HTR-8/SVneo (cell line): ENCODE measurements around the gene STOM.
"Not testable (repeated sequence)": the region's sequence is repeated elsewhere in the genome, so short reads cannot be mapped to it uniquely, and the experiment has no call there.

ENCODE experiments used
- DNase-seq: peaks from one replicate; pipeline ENCODE4 v3.0.0; 2011; ENCODE audit warnings: low spot score, mixed read lengths; ENCODE audit not compliant: insufficient read length
- FAIRE-seq: peaks from 2 replicates; lab custom pipeline; 2011; peaks lifted over from hg19 to GRCh38; lab: Jason Lieb, UNC

The STOM gene

DNA sequence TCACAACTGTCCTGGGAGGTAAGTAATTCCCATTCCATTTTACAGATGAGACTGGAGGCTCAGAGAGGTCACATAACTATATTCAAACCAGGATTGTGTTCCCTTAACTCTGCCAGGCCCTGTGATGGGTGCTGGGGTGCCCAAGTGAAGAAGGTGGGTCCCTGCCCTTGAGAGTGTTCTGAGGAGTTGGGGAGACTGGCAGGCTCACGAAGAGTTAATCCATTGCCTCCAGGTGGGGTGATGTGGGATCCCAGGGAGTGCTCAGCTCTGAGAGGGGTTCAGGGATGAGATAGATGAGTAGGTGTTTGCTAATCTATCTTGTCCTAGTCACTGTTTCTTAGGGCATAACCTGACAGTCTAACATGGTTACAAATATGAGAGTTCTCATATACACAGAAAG, 65.3 kb downstream of the STOM start:
- no peak for FAIRE-seq
- no peak for DNase-seq

DNA sequence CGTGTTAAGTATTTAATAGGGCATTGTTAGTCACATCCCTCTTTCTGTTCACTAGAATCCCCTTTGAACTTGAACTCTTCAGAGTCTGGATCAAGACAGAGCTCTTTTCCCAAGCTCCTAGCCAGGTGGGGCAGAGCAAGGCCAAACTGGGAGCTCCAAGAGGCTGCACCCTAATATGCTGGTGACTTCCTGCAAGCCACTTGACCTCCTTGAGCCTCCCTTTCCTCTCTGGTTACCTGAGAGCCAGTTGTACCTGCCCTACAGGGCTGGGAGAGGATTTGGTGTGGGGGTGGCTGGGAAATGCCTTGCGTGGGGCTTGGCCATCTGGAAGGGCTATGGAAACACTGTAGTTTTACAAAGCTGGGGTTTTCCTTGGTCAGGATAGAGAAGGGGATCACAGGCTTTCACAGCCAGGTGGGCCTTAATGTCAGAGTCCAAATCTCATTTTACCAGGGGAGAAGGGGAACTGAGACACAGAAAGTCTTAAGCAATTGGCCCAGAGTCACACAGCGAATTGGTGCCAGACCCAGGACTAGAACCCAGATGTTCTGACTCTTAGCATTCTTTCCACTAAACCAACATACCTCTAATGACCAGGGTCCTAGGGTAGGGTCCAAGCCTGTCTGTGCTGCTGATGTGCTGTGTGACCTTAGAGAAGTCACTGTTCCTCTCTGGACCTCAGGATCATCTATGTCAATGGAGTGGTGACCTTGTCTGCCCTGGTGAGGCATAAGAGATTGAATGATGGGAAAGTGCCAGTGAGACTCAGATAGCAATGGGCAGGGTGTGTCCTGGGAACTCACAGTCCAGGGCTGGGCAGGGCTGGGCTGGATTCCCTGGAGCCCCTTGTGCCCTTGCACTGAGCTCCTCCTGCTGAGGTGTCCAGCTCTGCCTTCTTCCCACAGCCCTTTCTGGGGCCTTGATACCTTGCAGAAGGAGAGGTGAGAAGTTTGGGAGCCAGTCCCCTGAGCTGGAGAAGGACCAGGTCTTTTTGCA, 66.3 kb downstream of the STOM start:
- FAIRE-seq (no peak), DNase-seq (no peak)

DNA sequence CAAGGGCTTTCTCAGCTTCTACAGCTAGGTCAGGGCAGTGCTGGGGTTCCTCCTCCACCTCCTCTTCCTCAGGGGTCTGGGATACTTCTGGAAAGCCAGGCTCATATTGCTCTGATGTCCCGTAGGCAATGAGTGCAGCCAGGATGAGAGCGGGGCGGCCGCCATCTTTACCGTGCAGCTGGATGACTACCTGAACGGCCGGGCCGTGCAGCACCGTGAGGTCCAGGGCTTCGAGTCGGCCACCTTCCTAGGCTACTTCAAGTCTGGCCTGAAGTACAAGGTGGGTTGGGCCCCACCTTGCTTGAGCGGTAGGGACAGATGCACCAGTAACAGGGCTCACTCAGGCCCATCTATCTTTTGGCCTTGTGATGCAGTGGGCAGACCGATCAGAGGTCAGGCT, 67.3 kb downstream of the STOM start:
- no peak for DNase-seq

DNA sequence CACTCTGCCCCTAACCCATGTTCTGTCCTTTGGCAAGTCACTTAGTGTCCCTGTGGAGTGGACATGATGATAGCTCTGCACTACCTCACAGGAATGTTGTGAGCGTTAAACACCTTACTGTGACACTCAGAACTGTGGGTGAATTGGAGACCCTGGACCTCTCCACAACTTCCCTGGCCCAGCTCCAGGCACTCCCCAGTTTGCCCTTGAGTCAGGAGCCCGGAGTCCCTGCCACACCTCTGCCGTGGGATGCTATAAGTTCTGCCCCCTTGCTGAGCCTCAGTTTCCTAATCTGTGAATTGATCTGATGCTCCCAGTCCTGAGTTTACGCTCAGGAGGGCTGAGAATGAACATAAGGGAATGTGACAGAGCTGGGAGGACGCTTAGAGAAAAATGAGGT, 67.7 kb downstream of the STOM start:
- DNase-seq (no peak), FAIRE-seq (no peak)

More for the DNA sequence above, 67.3 kb downstream of the STOM start:
- FAIRE-seq: no peak

DNA sequence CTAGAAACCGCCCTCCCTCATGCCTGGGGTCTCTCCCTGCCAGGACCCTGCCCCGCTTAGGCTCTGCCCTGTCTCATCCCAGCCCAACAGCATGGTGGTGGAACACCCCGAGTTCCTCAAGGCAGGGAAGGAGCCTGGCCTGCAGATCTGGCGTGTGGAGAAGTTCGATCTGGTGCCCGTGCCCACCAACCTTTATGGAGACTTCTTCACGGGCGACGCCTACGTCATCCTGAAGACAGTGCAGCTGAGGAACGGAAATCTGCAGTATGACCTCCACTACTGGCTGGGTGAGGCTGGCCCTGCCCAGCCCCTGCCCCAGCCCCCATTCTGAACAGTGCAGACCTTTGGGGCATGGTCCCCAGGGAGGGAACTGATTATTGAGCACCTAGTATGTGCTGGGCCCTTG, 68.2 kb downstream of the STOM start:
- DNase-seq: no peak
- FAIRE-seq: no peak

DNA sequence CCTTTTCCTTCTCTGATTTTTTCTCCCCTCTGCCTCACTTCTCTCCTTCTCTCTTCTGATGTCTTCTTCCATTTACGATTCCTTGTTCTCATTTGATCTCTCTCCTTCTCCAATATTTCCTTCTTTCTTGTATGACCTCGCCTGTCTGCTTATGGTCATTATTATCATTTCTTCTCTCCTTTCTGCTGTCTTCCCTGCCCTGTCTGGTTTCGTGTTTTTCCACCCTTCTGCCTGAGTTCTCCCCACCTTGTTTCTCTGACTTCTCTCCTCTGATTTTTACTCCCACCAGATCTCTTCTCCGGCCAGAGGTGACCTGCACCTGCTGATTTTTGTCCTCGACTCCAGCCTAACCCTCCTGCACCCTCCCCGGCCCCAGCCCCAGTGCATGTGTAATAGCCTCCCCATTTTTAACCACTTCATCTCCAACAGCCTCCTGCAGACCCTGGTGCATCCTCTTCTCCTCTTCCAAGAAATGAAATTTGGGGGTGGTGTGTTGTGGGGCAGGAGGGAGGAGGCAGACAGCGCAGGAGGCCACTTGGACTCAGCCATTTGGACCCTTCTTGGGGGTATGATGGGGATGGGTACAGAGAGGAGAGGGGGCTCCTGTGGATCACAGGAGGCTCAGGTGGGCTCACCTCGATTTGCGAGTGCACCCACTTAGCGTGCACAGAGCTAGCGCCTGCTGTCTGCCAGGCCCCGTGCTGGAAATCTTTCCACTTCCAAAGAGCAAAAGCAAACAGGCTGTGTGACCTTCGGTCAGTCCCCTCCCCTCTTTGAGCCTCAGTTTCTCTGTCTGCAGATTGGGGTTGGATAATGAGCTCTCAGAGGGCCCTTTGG, 69.5 kb downstream of the STOM start:
- FAIRE-seq (no peak), DNase-seq (no peak)

DNA sequence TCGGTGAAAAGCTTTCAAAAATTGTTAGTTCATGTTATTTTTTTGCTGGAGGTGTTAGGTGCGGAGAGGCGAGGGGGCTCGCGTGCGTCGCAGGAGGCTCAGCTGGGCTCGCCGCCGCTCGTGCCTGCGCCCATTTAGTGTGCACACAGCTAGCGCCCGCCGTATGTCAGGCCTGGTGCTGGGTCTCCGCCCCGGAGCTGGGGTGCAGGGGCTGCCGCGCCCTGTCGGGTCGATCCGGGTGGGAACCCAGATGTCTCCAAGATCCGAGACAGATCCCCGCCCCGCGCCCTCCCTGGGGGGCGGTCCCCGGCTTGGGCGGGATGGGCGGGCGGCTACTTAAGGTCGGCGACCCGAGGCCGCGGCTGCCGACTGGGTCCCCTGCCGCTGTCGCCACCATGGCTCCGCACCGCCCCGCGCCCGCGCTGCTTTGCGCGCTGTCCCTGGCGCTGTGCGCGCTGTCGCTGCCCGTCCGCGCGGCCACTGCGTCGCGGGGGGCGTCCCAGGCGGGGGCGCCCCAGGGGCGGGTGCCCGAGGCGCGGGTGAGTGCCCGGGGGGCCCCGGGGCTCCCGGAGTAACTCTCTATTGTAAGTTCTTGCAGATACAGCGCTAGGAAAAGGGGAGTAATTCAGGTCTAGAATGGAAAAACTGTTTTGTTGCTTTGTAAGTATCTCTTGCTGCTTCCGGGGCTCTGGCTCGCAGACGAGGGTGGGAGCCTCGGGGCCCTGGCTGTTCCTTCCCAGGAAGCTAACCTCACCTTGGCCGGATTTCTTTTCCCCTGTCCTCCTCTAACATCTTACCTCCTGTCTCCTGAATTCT, 70.4 kb downstream of the STOM start:
- FAIRE-seq (no peak), DNase-seq (peak; percentile 34)

DNA sequence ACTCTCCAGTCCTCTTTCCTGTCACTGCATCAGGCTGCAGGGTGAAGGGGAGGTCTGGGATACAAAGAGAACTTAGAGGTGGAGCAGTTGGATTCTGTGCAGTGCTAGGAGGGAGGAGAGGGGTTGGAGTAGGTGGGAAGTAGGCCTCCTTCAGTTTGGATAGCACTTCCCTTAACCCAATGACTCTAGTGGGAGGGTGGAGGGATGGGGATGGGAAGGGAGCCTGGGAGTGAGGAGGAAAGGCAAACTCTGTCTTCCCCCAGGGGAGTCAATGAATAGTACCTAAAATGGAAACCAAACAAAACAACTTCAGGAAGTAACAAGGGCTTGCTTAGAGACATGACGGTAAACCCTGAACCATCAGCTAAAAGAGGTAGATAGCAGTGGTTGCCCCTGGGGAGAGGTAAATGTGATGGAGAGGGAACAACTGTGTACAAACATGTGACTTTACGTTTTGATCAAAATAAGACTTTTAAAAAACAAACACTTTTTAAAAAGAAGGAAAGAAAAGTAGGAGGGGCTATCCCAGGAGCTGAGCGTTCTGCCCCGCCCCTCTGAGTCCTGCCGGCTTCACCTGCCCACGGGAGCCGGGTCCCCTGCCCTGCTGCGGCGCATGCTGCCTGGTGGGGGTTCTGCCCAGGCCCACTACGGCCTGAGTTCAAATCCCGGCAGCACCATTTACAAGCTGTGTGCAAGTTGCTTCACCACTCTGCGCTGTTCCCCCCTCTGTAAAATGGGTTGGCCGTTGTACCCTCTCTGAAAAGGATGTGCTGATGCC, 71.2 kb downstream of the STOM start:
- no peak for FAIRE-seq

DNA sequence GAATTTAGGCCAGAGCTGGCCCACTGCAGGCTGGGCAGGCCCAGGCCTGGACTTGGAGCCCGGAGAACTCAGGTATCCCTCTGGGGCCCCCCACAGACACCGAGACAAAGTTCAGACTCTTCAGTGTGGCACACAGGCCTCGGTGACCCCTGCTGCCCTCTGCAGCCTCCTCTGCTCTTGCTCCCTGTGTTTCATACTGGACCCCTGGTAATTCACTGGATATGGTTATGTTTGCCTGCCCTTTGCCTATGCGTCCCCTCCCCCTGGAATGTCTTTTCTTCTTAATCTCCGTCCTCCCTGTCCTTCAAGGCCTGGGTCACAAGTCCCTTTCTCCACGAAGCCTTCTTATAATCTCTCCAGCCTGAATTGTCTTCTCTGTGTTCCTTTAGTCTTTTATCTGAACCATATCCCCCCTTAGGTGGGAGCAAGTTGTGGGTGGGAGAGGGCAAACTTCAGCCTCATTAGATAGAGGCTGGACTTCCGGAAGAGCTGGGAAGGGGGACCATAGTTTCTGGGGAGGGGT, 72.0 kb downstream of the STOM start:
- DNase-seq (no peak), FAIRE-seq (no peak)

More for the DNA sequence above, 71.2 kb downstream of the STOM start:
- no peak for DNase-seq

DNA sequence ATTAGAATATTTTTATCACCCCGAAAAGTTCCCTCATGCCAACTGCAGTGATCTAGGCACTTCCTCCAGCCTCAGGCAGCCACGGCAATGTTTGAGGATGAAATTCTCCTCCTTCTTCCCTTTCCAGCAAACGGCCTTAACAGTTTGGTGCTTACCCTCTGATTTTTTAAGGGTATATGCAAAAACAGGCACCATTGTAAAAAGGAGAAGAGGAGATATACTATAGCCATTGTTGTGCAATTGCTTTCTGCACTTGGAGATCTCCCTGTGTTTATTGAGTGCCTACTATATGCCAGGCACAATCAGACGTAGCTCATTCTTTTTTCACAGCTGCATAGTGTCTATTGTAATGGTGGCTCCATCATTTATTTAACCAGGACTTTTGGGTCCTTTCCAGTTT, 72.7 kb downstream of the STOM start:
- FAIRE-seq (no peak), DNase-seq (no peak)

DNA sequence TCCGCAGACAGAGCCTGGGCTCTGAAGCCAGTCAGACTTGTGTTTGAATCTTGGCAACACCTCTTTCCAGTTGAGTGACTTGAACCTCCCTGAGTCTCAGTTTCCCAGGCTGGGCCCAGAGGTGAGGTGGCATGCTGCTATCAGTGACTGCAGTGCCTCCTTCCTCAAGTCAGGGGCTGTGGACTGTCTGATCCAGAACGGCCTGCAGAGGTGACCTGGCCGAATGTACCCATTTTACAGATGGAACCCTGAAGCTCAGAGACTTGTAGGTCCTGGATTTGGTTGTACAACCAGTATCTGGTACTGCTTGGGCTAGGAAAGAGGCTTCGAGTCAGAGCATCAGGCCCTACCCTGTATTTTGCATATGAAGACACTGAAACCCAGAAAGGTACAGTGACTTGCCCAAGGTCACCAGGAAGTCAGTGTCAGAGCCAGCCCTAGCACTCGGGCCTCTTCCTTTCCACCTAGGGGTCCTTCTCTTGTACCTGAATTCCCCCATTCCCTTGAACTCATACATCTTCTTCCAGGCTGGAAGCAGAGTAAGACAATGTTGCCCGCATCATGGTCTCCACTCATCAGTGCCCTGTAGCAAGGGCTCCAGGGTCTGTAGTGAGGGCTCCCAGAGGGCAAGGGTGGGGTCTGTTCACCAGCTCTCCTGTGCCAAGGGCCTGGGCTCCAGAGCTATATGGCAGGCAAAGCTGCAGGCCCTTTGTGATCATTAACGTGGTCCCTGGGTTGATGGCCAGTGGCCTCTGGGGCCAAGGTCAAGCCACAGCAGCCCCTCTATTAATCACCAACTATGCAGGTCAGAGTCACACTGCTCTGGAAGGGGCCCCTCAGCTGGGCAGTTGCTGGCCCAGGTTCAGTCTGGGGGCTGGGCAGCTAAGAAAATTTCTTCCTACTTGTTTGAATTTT, 73.6 kb downstream of the STOM start:
- no peak for FAIRE-seq
- no peak for DNase-seq

DNA sequence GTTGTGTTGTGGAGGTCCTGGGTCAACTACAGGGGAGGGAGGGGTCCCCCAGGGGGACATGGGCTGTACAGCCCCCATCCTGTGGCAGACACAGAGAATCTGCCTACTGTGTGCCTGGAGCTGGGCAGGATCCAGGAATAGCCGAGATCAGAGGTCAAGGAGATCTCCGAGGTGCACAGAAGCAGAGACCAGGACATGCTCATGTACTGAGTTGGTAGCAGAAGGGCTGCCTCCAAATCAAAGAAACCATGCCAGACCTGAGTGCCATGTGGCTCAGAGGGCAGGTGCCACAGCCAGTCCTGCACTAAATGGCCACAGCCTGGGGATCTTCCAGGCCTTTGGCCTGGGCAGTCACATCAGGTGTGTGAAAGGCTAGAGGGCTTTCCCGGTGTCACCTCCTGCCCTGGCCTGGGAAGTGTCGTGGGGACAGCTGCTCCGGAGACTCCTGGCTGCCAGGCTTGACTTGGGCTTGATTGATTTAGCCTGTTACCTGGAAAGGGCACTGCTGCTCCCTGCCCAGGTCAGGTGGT, 74.3 kb downstream of the STOM start:
- no peak for DNase-seq
- FAIRE-seq: no peak

DNA sequence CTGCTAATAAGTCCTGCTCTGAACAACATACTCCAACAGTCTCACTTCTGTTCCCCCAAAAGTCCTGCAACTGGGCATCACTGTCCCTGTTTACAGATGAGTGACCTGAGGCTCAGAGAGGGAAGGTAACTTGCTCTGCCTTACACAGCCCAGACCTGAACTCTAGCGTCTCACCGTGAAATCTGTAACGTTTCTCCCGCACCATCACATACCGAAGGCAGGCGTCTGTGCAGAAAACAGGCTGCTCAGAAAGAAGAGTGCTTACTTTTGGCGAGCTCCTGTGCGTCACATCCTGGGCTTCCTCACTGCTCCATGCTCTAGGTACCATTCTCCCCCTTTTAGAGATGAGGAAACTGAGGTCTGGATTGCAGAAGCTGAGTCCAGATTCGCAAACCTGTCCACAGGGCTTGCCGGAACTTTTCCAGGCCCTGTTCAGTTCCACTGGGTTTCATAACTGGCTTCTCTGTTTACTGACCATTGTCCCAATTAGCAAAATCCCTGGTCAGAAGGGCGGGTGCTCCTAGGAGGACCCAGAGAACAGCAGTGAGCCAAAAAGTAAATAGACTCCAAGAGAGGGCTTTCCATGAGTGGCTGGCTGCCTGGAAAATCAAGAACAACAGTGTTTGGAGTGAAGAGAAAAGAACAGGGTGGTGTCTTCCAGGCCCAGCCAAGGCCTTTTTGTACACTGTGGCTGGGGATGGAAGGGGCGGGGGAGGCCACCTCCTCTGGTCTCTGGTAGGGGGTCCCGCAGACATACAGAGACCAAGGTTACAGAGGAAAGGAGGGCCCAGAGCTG, 75.0 kb downstream of the STOM start:
- FAIRE-seq (no peak), DNase-seq (no peak)

DNA sequence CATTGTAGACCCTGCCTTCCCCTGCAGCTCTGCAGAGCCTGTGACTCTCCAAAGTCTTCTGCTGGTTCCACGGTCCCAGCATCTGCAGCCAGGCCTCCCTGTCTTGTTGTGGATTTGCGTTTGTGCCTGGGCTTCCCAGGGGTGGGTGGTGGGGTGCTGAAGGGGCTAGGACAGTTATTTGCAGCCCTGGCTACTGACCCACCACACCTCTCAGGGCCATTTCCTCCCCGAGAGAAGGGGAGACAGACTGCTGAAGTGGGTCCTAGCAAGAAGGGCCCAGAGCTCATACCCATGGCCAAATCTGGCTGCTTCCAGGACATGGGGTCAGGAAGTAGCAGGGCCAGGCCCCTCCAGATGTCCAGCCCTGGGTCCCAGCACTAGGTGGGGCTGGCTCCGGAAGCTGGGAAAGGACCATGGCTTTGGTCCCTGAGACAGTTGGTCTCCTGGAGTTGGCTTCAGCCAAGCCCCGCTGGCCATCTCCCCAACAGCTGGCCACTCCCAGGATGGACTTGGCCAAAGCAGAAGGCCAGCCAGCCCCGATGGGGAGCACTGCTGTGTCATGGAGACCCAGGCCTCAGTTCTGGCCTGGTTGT, 75.8 kb downstream of the STOM start:
- DNase-seq (no peak), FAIRE-seq (no peak)

DNA sequence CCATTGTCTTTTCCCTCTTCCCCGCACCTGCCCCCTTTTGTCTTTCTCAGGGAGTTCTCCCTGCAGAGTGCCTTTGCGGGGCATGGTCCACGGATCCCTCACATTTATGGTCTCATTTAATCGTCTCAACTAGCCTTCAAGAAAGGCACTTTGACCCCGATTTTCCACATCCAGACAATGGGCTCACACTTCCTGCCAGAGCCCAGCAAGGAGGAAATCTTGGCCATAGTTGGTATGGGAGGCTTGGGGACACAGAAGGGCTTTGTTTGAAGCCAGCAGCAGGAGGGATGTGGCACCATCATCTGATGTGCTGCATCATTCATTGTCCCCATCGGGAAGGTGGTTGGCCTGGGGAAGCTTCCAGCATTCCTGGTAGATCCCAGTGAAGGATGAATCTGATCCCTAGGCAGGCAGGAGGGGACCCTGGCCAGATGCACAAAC, 77.2 kb downstream of the STOM start:
- FAIRE-seq (no peak), DNase-seq (no peak)

DNA sequence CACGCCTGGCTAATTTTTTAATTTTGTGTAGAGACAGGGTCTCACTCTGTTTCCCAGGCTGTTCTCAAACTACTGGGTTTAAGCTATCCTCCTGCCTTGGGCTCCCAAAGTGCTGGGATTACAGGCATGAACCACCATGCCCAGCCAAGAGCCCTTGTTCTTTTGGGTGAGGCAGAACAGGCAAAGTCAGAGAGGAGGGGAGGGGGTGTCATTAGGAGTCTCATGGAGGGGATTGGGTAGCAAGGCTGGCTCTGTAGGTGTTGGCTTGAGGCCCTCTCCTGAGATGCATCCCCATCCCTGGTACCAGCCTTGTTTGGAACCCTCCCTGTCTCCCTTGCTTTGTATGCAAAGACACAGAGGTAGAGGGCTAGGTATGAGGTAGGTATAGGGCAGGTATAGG, 78.0 kb downstream of the STOM start:
- no peak for DNase-seq
- no peak for FAIRE-seq

DNA sequence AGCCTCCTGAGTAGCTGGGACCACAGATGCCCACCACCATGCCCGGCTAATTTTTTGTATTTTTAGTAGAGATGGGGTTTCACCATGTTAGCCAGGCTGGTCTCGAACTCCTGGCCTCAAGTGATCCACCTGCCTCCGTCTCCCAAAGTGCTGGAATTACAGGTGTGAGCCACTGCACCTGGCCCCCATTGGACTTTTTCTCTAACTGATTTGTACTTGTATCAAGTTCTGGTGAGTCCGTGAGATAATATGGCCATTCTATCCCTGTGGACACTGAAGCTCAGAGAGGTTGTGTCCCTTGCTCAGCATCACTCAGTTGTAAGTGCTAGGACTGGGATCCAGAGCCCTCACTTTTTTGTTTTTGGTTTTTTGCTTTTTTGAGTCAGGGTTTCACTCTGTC, 78.5 kb downstream of the STOM start:
- FAIRE-seq, DNase-seq: not testable (repeated sequence)
